Peyer's patch (tissue), 4 donors: ENCODE measurements around the gene MYBPC1.

Experiments
- CTCF ChIP-seq, 6 experiments: fragments of 450-650 bp in 4 of 6; fragments of 200-600 bp in 2 of 6; sonication (generic) in 1 of 6; IDR thresholded peaks; one replicate each; pipeline ENCODE4 v1.5.1; 2017 to 2019; ENCODE audit warnings: antibody characterized with exemption in 6 of 6, mild to moderate bottlenecking in 3 of 6, moderate library complexity in 1 of 6
- POLR2A ChIP-seq, 2 donors: fragments of 450-650 bp; IDR thresholded peaks; one replicate each; pipeline ENCODE4 v1.5.1; 2017; ENCODE audit warnings: antibody characterized with exemption in 2 of 2, mild to moderate bottlenecking in 2 of 2, moderate library complexity in 2 of 2

- TF ChIP-seq CTCF (IDR thresholded peaks at IDR 0.05) (no peak), POLR2A (IDR thresholded peaks at IDR 0.05) (no peak)
These were observed 90.3 kb downstream of the MYBPC1 start for GRCh38 chr12:101685092-101685491.
